HG03565 (cell line): ENCODE measurements around the gene TXN.

Source experiments
- ATAC-seq: cut with Tn5 transposase; IDR thresholded peaks from one replicate; pipeline ENCODE4 v1.9.1; 2021; ENCODE audit warnings: mild to moderate bottlenecking, moderate library complexity; ENCODE audit not compliant: unreplicated experiment

Gene TXN

GRCh38 chr9:110256380-110257096, at the start of gene TXN:
TSS of gene TXN (minus strand) at chr9:110256507. CDS start at chr9:110256435, 72 bp downstream.
- ATAC-seq, result peak; percentile 64

- ATAC-seq, result no peak
Observed at GRCh38 chr9:110303133-110303532, 46.8 kb upstream of the TXN start.

GRCh38 chr9:110298043-110298605, 41.8 kb upstream of the TXN start:
- ATAC-seq, result no peak

GRCh38 chr9:110293248-110293647, 36.9 kb upstream of the TXN start:
- ATAC-seq, result no peak

GRCh38 chr9:110291921-110292557, 35.7 kb upstream of the TXN start:
- ATAC-seq, result no peak

- no peak for ATAC-seq
Observed at GRCh38 chr9:110290001-110290400, 33.7 kb upstream of the TXN start.

GRCh38 chr9:110288503-110288902, 32.2 kb upstream of the TXN start:
- no peak for ATAC-seq

GRCh38 chr9:110287289-110287680, 31.0 kb upstream of the TXN start:
- no peak for ATAC-seq

- ATAC-seq, result no peak
Observed at GRCh38 chr9:110284211-110284844, 28.0 kb upstream of the TXN start.

GRCh38 chr9:110283751-110284150, 27.4 kb upstream of the TXN start:
- no peak for ATAC-seq

GRCh38 chr9:110282739-110283081, 26.4 kb upstream of the TXN start:
- ATAC-seq, result no peak

- no peak for ATAC-seq
Observed at GRCh38 chr9:110282018-110282738, 25.9 kb upstream of the TXN start.

- ATAC-seq, result no peak
Observed at GRCh38 chr9:110278080-110278707, 21.9 kb upstream of the TXN start.

- ATAC-seq, result no peak
Observed at GRCh38 chr9:110276781-110277180, 20.5 kb upstream of the TXN start.

GRCh38 chr9:110270211-110270995, 14.1 kb upstream of the TXN start:
- ATAC-seq, result no peak

GRCh38 chr9:110266795-110267194, 10.5 kb upstream of the TXN start:
- ATAC-seq, result no peak

- ATAC-seq, result no peak
Observed at GRCh38 chr9:110261632-110262031, 5.3 kb upstream of the TXN start.

- no peak for ATAC-seq
Observed at GRCh38 chr9:110260911-110261310, 4.6 kb upstream of the TXN start.

GRCh38 chr9:110259566-110259965, 3.3 kb upstream of the TXN start:
- ATAC-seq, result no peak

GRCh38 chr9:110258690-110259091, 2.4 kb upstream of the TXN start:
- no peak for ATAC-seq
